GM12878 (cell line): ENCODE measurements around the gene IRAK3. TPM values are rescaled to one million over a fixed set of nuclear protein-coding genes. Genes with fewer than 3 reads are reported as not detected.

ENCODE experiments used
- ATAC-seq: fragments of 200-7000 bp; cut with Tn5 transposase; 3 replicates; pipeline ENCODE4 v1.9.1; 2020; ENCODE audit warnings: mild to moderate bottlenecking, moderate library complexity
- BruUV-seq: library from RNA; stranded (reverse); fragments of 400-500 nt; replicated peaks from 2 replicates; lab custom pipeline; 2021; lab: Mats Ljungman, UMichigan
- CTCF ChIA-PET: fragments of 300-600 bp; sonication (Branson Sonifier 250); formaldehyde crosslinking; extraction: SDS; loops from one replicate; lab custom pipeline; 2021; ENCODE audit warnings: inconsistent platforms; lab: Yijun Ruan, JAX
- POLR2A ChIA-PET: fragments of 350-600 bp; formaldehyde crosslinking; extraction: SDS; loops from one replicate; lab custom pipeline; 2021; ENCODE audit warnings: inconsistent platforms; lab: Charles Lee
- RAD21 ChIA-PET: fragments of 300-600 bp; sonication (Branson Sonifier 250); formaldehyde crosslinking; loops from one replicate; lab custom pipeline; 2023; ENCODE audit warnings: antibody characterized with exemption; ENCODE audit not compliant: unreplicated experiment; lab: Charles Lee
- SMC1A ChIA-PET: fragments of 300-600 bp; sonication (Branson Sonifier 250); formaldehyde crosslinking; loops from one replicate; lab custom pipeline; 2023; ENCODE audit not compliant: unreplicated experiment, uncharacterized antibody; lab: Charles Lee
- DNase-seq: peaks from one replicate; pipeline ENCODE4 v3.0.0-alpha.2; 2011; ENCODE audit warnings: low read depth, low spot score
- FAIRE-seq: peaks from 3 replicates; lab custom pipeline; 2011; peaks lifted over from hg19 to GRCh38; lab: Jason Lieb, UNC
- H2AFZ ChIP-seq: 2 replicates; pipeline ENCODE4 v1.6.0; 2011; ENCODE audit warnings: low read depth, low read length, control low read depth; ENCODE audit not compliant: control insufficient read depth
- H3K27ac ChIP-seq: 2 replicates; pipeline ENCODE4 v1.5.1; 2011; ENCODE audit warnings: control low read depth; ENCODE audit not compliant: control insufficient read depth, insufficient read depth
- H3K27me3 ChIP-seq, 2 experiments: replicated peaks in 1 of 2; 2 replicates each; pipeline versions ENCODE4 v1.6.0 to v1.6.1; 2011; ENCODE audit warnings: low read length in 1 of 2; ENCODE audit not compliant: control insufficient read depth in 2 of 2, insufficient read depth in 2 of 2
- H3K36me3 ChIP-seq, 2 experiments: 2 replicates each; pipeline ENCODE4 v1.5.1; 2011; ENCODE audit warnings: low read length in 1 of 2; ENCODE audit not compliant: control insufficient read depth in 2 of 2, insufficient read depth in 2 of 2
- H3K4me1 ChIP-seq: 2 replicates; pipeline ENCODE4 v1.6.1; 2011; ENCODE audit warnings: mild to moderate bottlenecking, low read length, moderate library complexity, mixed read lengths; ENCODE audit not compliant: control insufficient read depth, insufficient read depth
- H3K4me2 ChIP-seq: 2 replicates; pipeline ENCODE4 v1.6.0; 2011; ENCODE audit warnings: control low read depth; ENCODE audit not compliant: control insufficient read depth, insufficient read depth
- H3K4me3 ChIP-seq: fragments of 200-600 bp; sonication (generic); 2 replicates; pipeline ENCODE4 v1.5.1; 2016
- H3K79me2 ChIP-seq: 2 replicates; pipeline ENCODE4 v1.6.0; 2011; ENCODE audit warnings: low read length; ENCODE audit not compliant: control insufficient read depth, insufficient read depth
- H3K9ac ChIP-seq: 2 replicates; pipeline ENCODE4 v1.8.0; 2011; ENCODE audit warnings: low read length, control low read depth, mixed read lengths; ENCODE audit not compliant: control insufficient read depth, insufficient read depth
- H3K9me3 ChIP-seq: replicated peaks from 3 replicates; pipeline ENCODE4 v1.5.1; 2011; ENCODE audit warnings: mild to moderate bottlenecking, low read length; ENCODE audit not compliant: control insufficient read depth, insufficient read depth
- H4K20me1 ChIP-seq: 2 replicates; pipeline ENCODE4 v1.6.0; 2011; ENCODE audit not compliant: control insufficient read depth, insufficient read depth
- CHD1 ChIP-seq: IDR thresholded peaks from 2 replicates; pipeline ENCODE4 v1.6.1; 2012; ENCODE audit warnings: low read depth, low read length, improper control_type of control experiment
- HDAC6 ChIP-seq: fragments of 200-600 bp; sonication (generic); IDR thresholded peaks from one replicate; pipeline ENCODE4 v1.8.0; 2017; ENCODE audit warnings: antibody characterized with exemption; ENCODE audit not compliant: unreplicated experiment
- LARP7 ChIP-seq: fragments of 450-650 bp; IDR thresholded peaks from 2 replicates; pipeline ENCODE4 v1.6.1; 2017; ENCODE audit warnings: mild to moderate bottlenecking
- MEF2B ChIP-seq: fragments of 450-650 bp; IDR thresholded peaks from 2 replicates; pipeline ENCODE4 v1.6.1; 2018; ENCODE audit warnings: mild to moderate bottlenecking, moderate library complexity; ENCODE audit not compliant: partially characterized antibody, poor library complexity, severe bottlenecking
- PAX5 ChIP-seq: IDR thresholded peaks from 2 replicates; pipeline ENCODE4 v1.6.1; 2011; ENCODE audit warnings: low read depth, low read length, borderline replicate concordance
- PAX8 ChIP-seq: fragments of 450-650 bp; IDR thresholded peaks from 2 replicates; pipeline ENCODE4 v1.6.1; 2017; ENCODE audit warnings: mild to moderate bottlenecking, moderate library complexity
- SIN3A ChIP-seq: IDR thresholded peaks from 2 replicates; pipeline ENCODE4 v1.6.1; 2012; ENCODE audit warnings: low read depth, low read length, improper control_type of control experiment
- SKIL ChIP-seq: fragments of 450-650 bp; IDR thresholded peaks from 2 replicates; pipeline ENCODE4 v1.6.1; 2017; ENCODE audit warnings: mild to moderate bottlenecking, low read depth, inconsistent platforms; ENCODE audit not compliant: poor library complexity, severe bottlenecking
- ZNF24 ChIP-seq: fragments of 450-650 bp; IDR thresholded peaks from 2 replicates; pipeline ENCODE4 v1.6.1; 2017; ENCODE audit warnings: antibody characterized with exemption, mild to moderate bottlenecking
- ZNF274 ChIP-seq: IDR thresholded peaks from one replicate; pipeline ENCODE4 v1.8.0; 2011; ENCODE audit not compliant: insufficient read length, insufficient read depth
- WGBS: methylation state at CpG from one replicate; pipeline ENCODE4 v1.1.6; 2016; ENCODE audit warnings: low lambda C conversion rate; ENCODE audit not compliant: insufficient replicate concordance, insufficient coverage; ENCODE audit errors: missing lambda C conversion rate; 5-methylcytosine and 5-hydroxymethylcytosine counted together
- in situ Hi-C: fragments of 300-500 bp; cut with MboI; formaldehyde crosslinking; loops from 9 replicates; pipeline ENCODE4 v1.14.3; 2018; ENCODE audit warnings: mixed read lengths
- intact Hi-C: fragments of 100-400 bp; cut with micrococcal nuclease; formaldehyde crosslinking; loops from one replicate; pipeline ENCODE4 v1.14.2; 2022; ENCODE audit not compliant: unreplicated experiment
- polyA plus RNA-seq, 11 experiments: library from polyadenylated mRNA; depleted of rRNA in 4 of 11; unstranded in 6 of 11; stranded (reverse) in 5 of 11; fragments of >200 nt; fragmentation: Nextera tagmentation in 4 of 11; fragmentation: Illumina TruSeq in 1 of 11; extraction: Ambion mirVana in 4 of 11; extraction: Trizol in 1 of 11; gene quantifications; 1 replicate in 1 of 11; 2 replicates in 10 of 11; pipeline versions ENCODE4 v1.2.1 to v1.2.3, GENCODE V29; 2011 to 2016; ENCODE audit warnings: inconsistent platforms in 2 of 11, missing spikeins in 2 of 11, low read depth in 1 of 11
- total RNA-seq, 4 experiments: library from RNA; depleted of rRNA in 3 of 4; stranded (reverse); fragments of >200 nt in 3 of 4; fragmentation: Illumina TruSeq in 1 of 4; extraction: Trizol in 1 of 4; gene quantifications; 2 replicates each; pipeline versions ENCODE4 v1.2.1 to v1.2.3, GENCODE V29; 2013 to 2021

Gene IRAK3
- total and polyA plus RNA-seq, 10 of the 15 experiments (the other 5 are each of a cell fraction or from before 2014, with no cell fraction given): 1.4 to 14.1 (median 5.4) TPM

DNA sequence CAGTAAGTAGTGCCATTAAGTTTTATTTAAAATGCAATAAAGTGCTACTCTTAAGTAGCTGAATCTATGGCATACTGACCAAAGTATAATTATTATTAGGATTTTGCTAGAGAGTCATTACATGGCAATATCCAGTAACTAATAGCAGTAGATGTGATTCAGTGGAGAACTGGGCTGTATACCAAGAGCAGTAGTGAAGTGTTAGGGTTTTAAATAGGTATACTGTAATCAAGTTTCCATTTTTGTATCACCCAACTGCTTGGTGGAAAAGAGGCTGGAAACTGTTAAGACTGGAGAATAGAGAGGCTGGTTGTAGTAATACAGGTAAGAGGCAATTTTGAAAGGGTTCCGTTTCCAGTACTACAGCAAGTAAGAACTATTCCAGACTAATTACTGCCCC lies 45.1 kb upstream of the IRAK3 start:
- H3K79me2 ChIP-seq: no peaks in the 10 kb centered on the region
- peaks cover 23% of the 10 kb centered on the region for H3K9me3 ChIP-seq
- H3K27ac ChIP-seq: no peak overlapping the region
- H4K20me1 ChIP-seq: no peaks in the 10 kb centered on the region
- H3K27me3 ChIP-seq: no peaks in the 10 kb centered on the region
- no peak overlapping the region for H2AFZ ChIP-seq
- POLR2A ChIA-PET: no interaction called here
- in situ Hi-C loops: no loop called here
- RAD21 ChIA-PET: interaction anchor here (1.9 kb wide), 1 partner anchor 13 kb away, joined by 6 read pairs; the partner anchor contains the start of gene LLPH
- no TSS peak for BruUV-seq
- no peak for ATAC-seq
- H3K9ac ChIP-seq: no peak overlapping the region
- no peak for FAIRE-seq
- DNase-seq: no peak
- 100% methylated on average over 1 of the region's 1 CpG for WGBS
- H3K36me3 ChIP-seq: peaks cover 5 to 23% of the 10 kb centered on the region in 2 experiments
- CTCF ChIA-PET: interaction anchor here (1.1 to 2.7 kb wide), 2 partner anchors 25 to 91 kb away, joined by 3 to 14 read pairs; no protein-coding TSS in a partner anchor
- SMC1A ChIA-PET: interaction anchor here (0.8 to 2.2 kb wide), 2 partner anchors 126 to 230 kb away, joined by 3 to 7 read pairs; no protein-coding TSS in a partner anchor
- intact Hi-C loops: no loop called here
- H3K4me1 ChIP-seq: no peaks in the 10 kb centered on the region
- H3K4me3 ChIP-seq: no peak overlapping the region
- H3K4me2 ChIP-seq: no peak overlapping the region
- TF ChIP-seq ZNF24 (no peak), MEF2B (no peak), HDAC6 (no peak), ZNF274 (no peak), SKIL (no peak), CHD1 (no peak), PAX8 (no peak), PAX5 (no peak), SIN3A (no peak), LARP7 (no peak)
